NB4 (cell line): ENCODE data around the gene ARHGEF37.

Source experiments
- POLR2A ChIP-seq: IDR thresholded peaks from 2 replicates; pipeline ENCODE4 v1.6.1; 2011; ENCODE audit warnings: mild to moderate bottlenecking; ENCODE audit not compliant: insufficient read length; ENCODE audit errors: extremely low read depth
- TF ChIP-seq, protein P1 (sequence below): IDR thresholded peaks from one replicate; pipeline ENCODE4 v1.5.1; 2012; ENCODE audit warnings: low read depth, low read length

GRCh38 chr5:149545327-149545726 is 36.0 kb upstream of the ARHGEF37 start:
- TF ChIP-seq, protein P1, sequence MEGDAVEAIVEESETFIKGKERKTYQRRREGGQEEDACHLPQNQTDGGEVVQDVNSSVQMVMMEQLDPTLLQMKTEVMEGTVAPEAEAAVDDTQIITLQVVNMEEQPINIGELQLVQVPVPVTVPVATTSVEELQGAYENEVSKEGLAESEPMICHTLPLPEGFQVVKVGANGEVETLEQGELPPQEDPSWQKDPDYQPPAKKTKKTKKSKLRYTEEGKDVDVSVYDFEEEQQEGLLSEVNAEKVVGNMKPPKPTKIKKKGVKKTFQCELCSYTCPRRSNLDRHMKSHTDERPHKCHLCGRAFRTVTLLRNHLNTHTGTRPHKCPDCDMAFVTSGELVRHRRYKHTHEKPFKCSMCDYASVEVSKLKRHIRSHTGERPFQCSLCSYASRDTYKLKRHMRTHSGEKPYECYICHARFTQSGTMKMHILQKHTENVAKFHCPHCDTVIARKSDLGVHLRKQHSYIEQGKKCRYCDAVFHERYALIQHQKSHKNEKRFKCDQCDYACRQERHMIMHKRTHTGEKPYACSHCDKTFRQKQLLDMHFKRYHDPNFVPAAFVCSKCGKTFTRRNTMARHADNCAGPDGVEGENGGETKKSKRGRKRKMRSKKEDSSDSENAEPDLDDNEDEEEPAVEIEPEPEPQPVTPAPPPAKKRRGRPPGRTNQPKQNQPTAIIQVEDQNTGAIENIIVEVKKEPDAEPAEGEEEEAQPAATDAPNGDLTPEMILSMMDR: no peak
- TF ChIP-seq POLR2A: no peak
